Stimulated activated CD4-positive, alpha-beta T cell treated with anti-CD3 and anti-CD28 coated beads, Interleukin-4, amount 100 ng/mL, for 1 hour (primary cell): ENCODE data around the gene SNTG2.
"Not testable (repeated sequence)": the region's sequence is repeated elsewhere in the genome, so short reads cannot be mapped to it uniquely, and the experiment has no call there.

Experiments
- DNase-seq: peaks from one replicate; pipeline ENCODE4 v3.0.0-alpha.2; 2020

The SNTG2 gene

DNA sequence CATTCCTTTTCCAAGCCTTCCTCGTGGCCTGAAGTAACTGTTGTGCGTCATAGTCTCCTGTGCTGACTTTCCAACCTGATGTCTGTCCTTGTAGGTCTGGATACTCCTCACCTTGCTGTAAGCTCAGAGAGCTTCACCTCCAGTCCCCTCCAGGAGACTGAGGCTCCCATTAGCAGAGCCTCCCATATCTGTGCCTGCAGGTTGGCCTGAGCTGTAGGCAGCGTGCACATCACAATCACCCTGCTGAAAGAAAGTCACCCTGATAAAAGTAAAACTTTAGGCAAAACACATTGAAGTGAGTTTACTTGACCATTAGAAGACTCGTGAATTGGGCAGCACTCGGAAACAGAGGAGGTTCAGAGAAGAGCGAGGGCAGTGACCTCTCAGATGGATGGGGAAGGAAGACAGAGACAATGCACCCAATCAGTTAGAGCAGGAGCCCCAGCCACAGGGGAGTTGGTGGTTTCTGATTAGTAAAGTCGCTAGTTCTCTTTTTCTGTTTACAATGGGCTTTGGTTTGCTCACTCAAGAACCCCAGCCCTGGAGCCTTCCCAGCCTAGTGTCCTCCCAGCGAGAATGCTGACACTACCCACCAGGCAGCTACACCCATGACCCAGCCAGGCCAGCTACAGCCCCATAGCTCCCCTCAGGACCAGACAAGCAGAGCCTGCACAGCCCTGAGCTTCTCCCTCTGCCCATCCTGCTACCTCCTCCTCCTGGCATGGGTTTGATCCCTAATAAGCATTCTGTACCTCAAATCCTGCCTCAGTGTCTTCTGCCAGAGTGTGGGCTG lies 450.5 kb downstream of the SNTG2 start:
- no peak for DNase-seq

DNA sequence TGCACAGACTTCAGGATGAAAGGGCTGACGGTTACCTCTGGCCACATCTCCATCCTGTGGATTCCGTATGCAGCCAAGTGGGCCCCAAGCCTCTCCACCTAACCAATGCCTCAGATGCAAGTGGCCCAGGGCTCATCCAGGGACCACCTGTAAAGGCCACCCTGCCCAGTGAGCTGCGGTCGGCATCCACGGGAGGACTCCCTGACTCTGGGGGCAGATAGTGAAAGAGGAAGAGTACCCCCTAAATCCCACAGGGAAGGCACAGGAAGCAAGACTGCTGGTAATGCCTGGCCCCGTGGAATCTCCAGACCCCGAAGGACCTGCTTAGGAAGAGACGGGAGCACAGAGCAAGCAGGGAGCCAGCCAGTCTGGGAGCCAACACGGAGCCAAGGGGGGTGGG lies 451.4 kb downstream of the SNTG2 start:
- no peak for DNase-seq

DNA sequence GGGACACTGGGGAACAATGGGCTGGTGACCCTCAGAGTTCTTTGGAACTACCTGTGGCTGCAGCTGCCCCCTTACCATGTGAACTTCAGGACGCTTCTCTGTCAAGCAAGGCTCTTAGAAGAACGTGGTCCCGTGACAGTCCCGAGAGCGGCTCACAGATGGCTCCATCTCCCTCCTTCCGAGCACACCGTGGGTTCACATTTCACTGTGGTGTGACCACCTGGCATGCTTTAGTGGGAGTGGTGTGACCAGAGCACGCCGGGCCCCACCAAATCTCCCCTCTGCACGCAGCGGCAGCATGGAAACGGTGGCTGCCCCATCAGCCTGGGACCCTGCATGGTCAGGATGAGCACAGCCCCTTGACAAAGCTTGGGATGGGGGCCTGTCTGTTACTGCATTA lies 452.9 kb downstream of the SNTG2 start:
- DNase-seq: no peak

DNA sequence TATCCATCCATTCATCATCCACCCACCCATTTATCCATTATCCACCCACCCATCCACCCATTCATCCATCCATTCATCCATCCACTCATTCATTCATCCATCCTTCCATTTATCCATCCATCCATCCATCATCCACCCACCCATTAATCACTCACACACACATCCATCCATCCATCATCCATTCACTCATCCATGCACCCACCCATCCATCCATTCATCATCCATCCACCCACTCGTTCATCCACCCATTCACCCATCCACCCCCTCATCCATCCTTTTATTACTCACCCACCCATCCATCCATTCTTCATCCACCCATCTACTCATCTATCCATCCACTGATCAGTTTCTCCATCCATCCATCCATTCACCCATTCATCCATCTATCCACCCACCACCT lies 454.5 kb downstream of the SNTG2 start:
- DNase-seq: no peak

DNA sequence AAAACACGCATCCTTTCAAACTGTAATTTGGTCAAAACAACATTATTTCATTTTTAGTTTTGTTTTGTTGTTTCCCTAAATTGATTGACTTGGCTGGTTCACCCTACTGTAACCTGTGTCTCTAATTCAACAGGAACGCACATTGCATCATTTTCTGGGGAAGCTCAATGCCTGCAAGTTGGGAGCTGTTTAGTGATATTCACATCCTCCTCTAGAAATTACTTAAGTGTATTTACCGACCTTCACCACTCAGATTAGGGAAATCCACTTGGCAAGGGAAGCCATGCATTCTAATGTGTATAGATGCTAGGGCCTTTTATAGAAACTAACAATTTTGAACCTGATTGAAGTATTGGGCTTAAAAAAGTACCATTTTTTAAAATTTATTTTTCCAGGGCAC lies 455.3 kb downstream of the SNTG2 start:
- DNase-seq: no peak

DNA sequence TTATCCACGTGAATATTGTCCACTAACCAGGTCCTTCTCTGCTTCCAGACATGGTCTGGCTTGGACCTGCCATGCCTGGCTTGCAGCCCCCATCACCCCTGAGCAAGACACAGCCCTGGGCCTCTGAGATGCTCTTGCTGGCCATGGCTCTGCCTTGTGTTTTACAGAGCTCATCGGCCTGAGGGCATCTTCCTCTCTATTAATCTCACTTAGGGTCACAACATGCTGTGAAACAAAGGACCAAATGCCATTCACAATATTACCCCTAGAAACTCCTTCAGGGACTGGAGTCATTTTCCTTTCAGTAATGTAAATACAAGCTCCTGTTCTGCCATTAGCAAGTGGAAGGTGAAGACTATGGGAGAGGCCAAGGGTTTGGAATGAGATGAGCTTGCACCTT lies 455.8 kb downstream of the SNTG2 start:
- DNase-seq: no peak

DNA sequence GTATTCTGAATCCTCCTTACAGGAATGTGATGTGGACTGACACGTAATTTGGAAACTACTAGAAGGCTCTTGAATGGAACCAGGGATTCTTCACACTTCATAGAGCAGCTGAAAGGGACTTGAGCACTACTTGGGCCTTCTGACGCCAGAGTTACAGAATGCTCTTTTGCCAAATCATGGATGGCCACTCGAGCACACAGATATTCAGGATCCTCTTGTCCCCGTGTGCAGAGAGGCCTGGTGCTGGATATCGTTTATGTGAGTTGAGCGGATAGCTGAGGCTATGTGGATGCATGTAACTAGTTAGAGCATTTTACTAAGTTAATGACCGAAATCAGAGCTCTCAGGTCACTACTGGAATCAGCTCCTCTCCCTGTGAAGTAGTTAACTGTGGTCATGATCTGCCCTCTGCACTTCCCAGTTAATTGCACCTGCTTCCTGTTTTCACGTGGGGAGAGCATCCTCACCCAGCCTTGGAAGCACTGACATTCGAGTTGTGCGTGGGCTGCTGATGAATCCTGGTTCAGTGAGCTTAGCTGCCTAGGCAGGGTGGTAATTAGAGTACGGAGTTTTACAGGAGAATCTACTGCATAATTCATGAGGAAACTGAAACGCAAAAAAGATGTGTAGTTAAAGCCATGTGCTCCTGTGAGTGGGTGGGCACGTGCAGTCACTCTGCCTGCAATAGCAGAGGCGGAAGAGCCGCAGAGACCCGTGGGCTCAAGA lies 457.5 kb downstream of the SNTG2 start:
- DNase-seq: no peak

DNA sequence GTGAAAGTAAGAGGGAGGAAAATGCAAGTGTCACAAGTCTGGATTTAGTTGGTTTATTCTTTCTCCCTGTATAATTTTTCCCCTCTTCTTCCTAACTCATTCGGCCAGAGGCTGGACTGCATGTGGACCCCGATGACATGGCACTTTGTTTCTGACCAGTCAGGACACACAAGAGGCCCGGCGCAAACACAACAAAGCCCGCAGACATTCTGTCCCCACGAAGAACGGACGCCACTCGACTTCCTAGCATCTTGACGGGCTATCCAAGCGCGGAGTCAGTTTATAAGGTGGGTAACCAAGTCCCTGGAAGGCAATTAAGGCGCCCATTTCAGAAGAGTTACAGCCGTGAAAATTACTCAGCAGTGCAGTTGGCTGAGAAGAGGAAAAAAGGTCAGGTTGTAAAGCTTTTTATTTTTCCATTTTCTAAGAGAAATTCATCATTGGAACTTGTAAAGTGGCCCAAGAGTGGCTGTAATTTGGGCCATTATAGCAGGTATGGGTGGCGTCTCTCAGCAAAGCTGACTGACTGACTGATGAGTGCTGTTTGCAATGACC lies 462.6 kb downstream of the SNTG2 start, which contains the start of gene TPO:
Gene TPO (plus strand): TSS at position 308 of the 555 bp plus-strand sequence. CDS start 946 bp downstream, outside the sequence.
- no peak for DNase-seq

DNA sequence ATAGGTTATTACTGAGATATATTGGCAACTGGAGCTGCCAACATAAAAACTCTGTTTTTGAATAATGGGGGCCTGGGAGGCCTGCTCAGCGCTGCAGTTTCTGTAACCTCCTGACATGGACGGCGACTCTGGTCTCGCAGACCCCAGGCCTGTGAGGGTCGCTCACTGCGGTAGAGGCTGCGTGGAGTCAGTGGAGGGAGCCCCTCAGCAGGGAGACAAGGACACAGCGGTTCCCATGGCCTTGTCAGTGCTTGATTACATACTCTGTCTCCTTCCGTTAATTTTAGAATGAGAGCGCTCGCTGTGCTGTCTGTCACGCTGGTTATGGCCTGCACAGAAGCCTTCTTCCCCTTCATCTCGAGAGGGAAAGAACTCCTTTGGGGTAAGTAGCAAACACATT lies 463.5 kb downstream of the SNTG2 start:
- DNase-seq: no peak

DNA sequence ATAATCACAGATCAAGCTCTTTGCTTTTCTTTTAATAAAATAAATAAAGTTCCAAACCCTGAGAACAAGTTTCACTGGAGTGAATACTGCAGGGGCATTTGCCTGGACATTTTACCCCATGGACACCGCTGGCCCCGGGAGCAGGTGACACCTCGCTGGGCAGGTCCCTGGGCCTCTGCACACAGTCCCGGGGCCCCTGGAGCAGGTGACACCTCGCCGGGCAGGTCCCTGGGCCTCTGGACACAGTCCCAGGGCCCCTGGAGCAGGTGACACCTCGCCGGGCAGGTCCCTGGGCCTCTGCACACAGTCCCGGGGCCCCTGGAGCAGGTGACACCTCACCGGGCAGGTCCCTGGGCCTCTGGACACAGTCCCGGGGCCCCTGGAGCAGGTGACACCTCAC lies 464.3 kb downstream of the SNTG2 start:
- DNase-seq: not testable (repeated sequence)

DNA sequence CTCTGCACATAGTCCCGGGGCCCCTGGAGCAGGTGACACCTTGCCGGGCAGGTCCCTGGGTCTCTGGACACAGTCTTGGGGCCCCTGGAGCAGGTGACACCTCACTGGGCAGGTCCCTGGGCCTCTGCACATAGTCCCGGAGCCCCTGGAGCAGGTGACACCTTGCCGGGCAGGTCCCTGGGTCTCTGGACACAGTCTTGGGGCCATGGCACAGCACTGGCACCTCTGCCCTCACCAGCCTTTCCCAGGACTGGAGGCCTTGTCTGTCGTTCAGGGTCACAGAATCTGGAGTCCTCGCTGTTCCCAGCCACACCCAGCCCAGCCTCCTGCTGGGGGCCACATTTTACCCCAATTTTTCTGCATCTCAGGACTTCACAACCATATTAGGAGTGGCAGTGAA lies 464.9 kb downstream of the SNTG2 start:
- no peak for DNase-seq
